Measurements from ENCODE around the gene COPG1.

DNA sequence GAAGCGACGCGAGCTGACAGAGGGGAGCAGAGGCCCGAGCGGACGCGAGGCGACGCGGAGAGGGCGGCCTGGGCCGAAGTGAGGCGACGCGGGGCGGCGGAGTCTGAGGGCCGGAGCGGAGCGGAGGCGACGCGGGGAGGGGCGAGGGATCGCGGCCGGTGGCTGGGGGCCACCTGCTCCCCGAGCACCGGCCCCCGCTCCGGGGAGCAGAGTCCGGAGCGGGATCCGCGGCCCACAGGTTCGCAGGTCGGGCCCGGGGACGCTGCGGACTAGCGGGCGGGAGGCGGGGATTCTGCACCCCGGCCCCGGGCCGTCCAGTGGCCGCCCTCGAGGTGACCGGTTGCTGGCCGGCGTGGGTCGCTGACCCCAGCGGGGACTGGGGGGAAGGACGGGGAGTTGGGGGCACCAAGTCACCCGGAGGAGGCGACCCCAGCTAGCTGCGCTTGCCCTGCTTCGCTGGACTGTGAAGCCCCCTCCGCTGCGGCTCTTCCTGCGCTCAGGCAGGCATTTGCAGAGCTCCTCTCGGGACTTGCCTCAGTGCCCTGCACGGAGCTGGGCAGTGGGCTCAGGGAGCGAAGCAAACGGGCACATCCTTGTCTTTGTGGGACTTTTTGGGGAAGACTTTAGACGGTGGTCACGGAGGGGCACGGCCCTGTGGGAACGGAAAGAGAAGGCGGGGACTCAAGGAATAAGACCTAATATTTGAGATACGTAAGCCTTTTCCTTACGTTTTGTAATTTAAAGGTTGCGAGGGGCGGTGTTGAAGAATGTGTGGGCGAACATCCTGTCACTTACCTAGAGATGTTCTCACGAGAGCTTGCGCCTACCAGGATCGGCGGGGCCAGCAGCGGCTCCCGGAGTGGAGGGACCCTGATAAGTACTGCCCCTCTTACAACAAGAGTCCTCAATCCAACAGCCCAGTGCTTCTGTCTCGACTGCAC is 29.8 kb downstream of the COPG1 start:
- TF ChIP-seq, protein P1, sequence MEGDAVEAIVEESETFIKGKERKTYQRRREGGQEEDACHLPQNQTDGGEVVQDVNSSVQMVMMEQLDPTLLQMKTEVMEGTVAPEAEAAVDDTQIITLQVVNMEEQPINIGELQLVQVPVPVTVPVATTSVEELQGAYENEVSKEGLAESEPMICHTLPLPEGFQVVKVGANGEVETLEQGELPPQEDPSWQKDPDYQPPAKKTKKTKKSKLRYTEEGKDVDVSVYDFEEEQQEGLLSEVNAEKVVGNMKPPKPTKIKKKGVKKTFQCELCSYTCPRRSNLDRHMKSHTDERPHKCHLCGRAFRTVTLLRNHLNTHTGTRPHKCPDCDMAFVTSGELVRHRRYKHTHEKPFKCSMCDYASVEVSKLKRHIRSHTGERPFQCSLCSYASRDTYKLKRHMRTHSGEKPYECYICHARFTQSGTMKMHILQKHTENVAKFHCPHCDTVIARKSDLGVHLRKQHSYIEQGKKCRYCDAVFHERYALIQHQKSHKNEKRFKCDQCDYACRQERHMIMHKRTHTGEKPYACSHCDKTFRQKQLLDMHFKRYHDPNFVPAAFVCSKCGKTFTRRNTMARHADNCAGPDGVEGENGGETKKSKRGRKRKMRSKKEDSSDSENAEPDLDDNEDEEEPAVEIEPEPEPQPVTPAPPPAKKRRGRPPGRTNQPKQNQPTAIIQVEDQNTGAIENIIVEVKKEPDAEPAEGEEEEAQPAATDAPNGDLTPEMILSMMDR (IDR thresholded peaks at IDR 0.05), result no peak
- no peak for TF ChIP-seq POLR2A (IDR thresholded peaks at IDR 0.05)
